Lung (tissue), 12 donors: ENCODE measurements around the gene FLYWCH2. TPM values are rescaled to one million over a fixed set of nuclear protein-coding genes. Genes with fewer than 3 reads are reported as not detected.

Source experiments
- ATAC-seq: fragments of 200-7000 bp; cut with Tn5 transposase; one replicate; pipeline ENCODE4 v1.9.1; 2020; ENCODE audit warnings: moderate number of reproducible peaks; ENCODE audit not compliant: insufficient read depth, low FRiP score
- DNase-seq, 3 donors: peaks; one replicate each; pipeline ENCODE4 v3.0.0-alpha.2; 2013 to 2017
- H3K27ac ChIP-seq, 2 donors: one replicate each; pipeline ENCODE4 v1.5.1; 2013; ENCODE audit warnings: mild to moderate bottlenecking in 2 of 2, moderate library complexity in 2 of 2, control low read depth in 1 of 2, inconsistent platforms in 1 of 2, low read depth in 1 of 2, low read length in 1 of 2
- H3K27me3 ChIP-seq, 3 donors: one replicate each; pipeline ENCODE4 v1.5.1; 2013; ENCODE audit warnings: low read length in 2 of 3; ENCODE audit not compliant: control insufficient read depth in 3 of 3, insufficient read depth in 3 of 3
- H3K36me3 ChIP-seq, 4 donors: one replicate each; pipeline ENCODE4 v1.5.1; 2013; ENCODE audit warnings: low read length in 4 of 4, mild to moderate bottlenecking in 1 of 4, moderate library complexity in 1 of 4; ENCODE audit not compliant: control insufficient read depth in 4 of 4, insufficient read depth in 4 of 4
- H3K4me1 ChIP-seq, 5 donors: one replicate each; pipeline ENCODE4 v1.5.1; 2013; ENCODE audit warnings: low read length in 5 of 5, mild to moderate bottlenecking in 2 of 5, moderate library complexity in 1 of 5; ENCODE audit not compliant: control insufficient read depth in 5 of 5, insufficient read depth in 5 of 5
- H3K4me3 ChIP-seq: one replicate; pipeline ENCODE4 v1.5.1; 2013; ENCODE audit warnings: mild to moderate bottlenecking, control low read depth, moderate library complexity
- H3K9ac ChIP-seq, 2 donors: one replicate each; pipeline ENCODE4 v1.5.1; 2013; ENCODE audit warnings: low read length in 2 of 2, control low read depth in 1 of 2; ENCODE audit not compliant: insufficient read depth in 1 of 2
- H3K9me3 ChIP-seq, 4 donors: one replicate each; pipeline ENCODE4 v1.5.1; 2013; ENCODE audit warnings: low read length in 3 of 4, mild to moderate bottlenecking in 1 of 4, moderate library complexity in 1 of 4; ENCODE audit not compliant: control insufficient read depth in 4 of 4, insufficient read depth in 3 of 4
- WGBS, 2 donors: extraction: QIAGEN DNeasy Blood & Tissue Kit; methylation state at CpG; one replicate each; pipeline ENCODE4 v1.1.7; 2013; 5-methylcytosine and 5-hydroxymethylcytosine counted together
- polyA plus RNA-seq, 2 donors: library from polyadenylated mRNA; stranded (reverse); fragments of 200-250 nt; gene quantifications; one replicate each; pipeline ENCODE4 v1.2.1, GENCODE V29; 2013
- total RNA-seq, 2 donors: library from RNA; depleted of rRNA in 1 of 2; stranded (reverse); fragments of >200 nt in 1 of 2; gene quantifications; one replicate each; pipeline ENCODE4 v1.2.1, GENCODE V29; 2014 to 2021
- TF ChIP-seq, protein P1 (sequence below): IDR thresholded peaks from 2 replicates; pipeline ENCODE4 v1.5.1; 2012; ENCODE audit warnings: mild to moderate bottlenecking; ENCODE audit errors: control extremely low read depth, extremely low read depth
- donor health status: control.
- donor health status: control.
- donor health status: Bipolar disorder and iron deficiency.
- donor health status: healthy.
- donor health status: DM: yes; HTN: yes; CAD: no.

Gene FLYWCH2
- total and polyA plus RNA-seq, 4 donors: 26.7 to 40.6 (median 39.2) TPM

DNA sequence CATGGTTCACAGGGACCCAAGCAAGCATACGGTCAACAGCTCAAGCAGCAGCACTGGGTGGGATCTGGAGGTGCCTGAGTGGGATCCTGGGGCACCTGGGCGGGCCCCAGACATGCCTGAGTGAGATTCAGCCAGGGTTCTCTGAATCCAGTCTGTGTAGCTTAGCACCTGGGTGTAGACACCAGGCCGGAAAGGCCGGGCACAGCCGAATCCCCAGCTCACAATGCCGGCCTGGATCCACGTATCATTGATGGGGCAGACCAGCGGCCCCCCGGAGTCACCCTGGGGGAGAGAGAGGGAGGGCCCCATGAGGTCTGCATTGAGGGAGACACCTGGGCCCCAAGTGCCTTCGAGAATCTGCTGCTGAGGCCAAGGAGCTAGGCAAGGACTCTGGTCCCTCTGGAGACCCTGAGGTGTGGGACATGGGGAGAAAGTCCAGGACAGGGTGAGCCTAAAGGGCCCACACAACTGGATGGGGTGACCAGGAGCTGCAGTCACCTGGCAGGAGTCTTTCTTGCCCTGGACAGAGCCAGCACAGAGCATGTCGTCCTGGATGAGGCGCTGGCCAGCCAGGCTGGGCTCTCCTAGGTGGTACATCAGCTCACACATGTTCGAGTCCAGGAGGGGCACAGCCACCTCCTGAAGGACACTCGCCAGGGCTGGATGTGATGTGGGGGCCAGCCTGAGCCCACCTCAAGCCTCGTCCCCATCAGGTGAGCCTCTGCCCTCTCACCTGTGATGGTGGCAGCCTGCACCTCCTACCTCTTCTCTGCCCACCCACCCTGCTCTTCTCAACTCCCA, 43.2 kb upstream of the FLYWCH2 start:
- no peak overlapping the region for H3K27ac ChIP-seq
- no peaks in the 10 kb centered on the region for H3K9me3 ChIP-seq
- no peak overlapping the region for H3K4me3 ChIP-seq
- peaks cover 0 to 17% (median 0%) of the 10 kb centered on the region in 5 donors for H3K4me1 ChIP-seq
- no peaks in the 10 kb centered on the region for H3K36me3 ChIP-seq
- no peak overlapping the region for H3K9ac ChIP-seq
- DNase-seq: no peak
- no peak for ATAC-seq
- H3K27me3 ChIP-seq: no peaks in the 10 kb centered on the region
- 88 to 90% methylated on average over 15 of the region's 15 CpGs for WGBS, 2 donors
- TF ChIP-seq, protein P1, sequence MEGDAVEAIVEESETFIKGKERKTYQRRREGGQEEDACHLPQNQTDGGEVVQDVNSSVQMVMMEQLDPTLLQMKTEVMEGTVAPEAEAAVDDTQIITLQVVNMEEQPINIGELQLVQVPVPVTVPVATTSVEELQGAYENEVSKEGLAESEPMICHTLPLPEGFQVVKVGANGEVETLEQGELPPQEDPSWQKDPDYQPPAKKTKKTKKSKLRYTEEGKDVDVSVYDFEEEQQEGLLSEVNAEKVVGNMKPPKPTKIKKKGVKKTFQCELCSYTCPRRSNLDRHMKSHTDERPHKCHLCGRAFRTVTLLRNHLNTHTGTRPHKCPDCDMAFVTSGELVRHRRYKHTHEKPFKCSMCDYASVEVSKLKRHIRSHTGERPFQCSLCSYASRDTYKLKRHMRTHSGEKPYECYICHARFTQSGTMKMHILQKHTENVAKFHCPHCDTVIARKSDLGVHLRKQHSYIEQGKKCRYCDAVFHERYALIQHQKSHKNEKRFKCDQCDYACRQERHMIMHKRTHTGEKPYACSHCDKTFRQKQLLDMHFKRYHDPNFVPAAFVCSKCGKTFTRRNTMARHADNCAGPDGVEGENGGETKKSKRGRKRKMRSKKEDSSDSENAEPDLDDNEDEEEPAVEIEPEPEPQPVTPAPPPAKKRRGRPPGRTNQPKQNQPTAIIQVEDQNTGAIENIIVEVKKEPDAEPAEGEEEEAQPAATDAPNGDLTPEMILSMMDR: no peak

DNA sequence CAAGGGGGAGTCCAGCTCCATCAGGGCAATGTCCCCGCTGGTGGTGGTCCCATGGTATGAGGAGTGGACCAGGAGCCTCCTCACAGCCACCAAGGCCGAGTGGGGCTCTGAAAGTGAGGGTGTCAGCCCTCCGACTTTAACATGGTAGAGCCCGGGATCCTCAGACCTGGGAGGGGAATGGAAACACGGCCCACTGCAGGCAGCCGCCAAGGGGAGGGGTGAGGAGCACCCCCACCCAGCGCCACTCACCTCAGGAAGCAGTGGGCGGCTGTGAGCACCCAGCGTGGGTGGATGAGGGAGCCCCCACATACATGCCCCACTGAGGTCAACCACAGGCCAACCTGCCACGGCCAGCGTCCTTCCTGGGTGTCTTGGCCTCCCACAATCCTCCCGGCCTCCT, 42.1 kb upstream of the FLYWCH2 start:
- WGBS, 2 donors: 60 to 75% methylated on average over 12 of the region's 12 CpGs
- no peak for ATAC-seq
- Histone ChIP-seq H3K27ac (no peak overlapping the region), H3K4me3 (no peak overlapping the region), H3K9ac (no peak overlapping the region), H3K9me3 (no peaks in the 10 kb centered on the region), H3K4me1 (peaks cover 0 to 17% (median 0%) of the 10 kb centered on the region in 5 donors), H3K36me3 (no peaks in the 10 kb centered on the region), H3K27me3 (peaks cover 0 to 4% (median 3%) of the 10 kb centered on the region in 3 donors)
- no peak for DNase-seq
- TF ChIP-seq, protein P1: no peak

DNA sequence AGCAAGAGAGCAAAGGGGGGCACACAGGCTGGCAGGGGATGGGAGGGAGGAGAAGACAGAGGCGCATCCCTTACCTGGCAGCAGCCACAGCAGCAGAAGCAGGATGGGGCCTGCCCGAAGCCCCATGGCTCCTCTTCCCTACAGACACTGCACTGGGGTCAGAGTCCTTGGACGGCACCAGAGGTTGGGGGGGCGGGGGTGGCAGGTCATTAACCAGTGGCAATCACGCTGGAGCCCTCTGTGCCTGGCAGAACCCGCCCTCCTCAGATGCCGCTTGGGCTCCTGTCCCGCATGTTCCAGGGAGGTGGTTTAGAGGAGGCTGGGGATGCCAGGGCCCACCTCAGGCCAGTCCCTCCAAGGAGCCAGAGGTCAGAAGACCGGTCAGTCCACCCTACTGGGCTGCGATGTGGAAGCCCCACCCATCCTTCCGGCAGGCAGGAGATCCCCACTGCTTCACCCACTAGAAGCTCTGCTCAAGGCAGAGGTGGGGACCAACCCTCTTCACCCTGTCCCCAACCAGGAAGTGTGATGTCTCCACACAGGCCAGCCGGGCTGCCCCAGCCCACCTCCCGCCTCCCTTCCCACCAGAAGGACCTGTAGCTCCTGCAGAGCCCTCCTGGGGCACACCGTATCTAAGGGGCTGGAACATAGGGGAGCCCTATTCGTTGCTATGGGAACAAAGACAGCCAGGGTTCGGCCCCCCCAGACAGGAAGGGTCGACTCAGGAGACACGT, 41.2 kb upstream of the FLYWCH2 start:
- Histone ChIP-seq H3K9me3 (no peaks in the 10 kb centered on the region), H3K4me1 (peaks cover 0 to 17% (median 0%) of the 10 kb centered on the region in 5 donors), H3K4me3 (no peak overlapping the region), H3K27me3 (peaks cover 0 to 4% (median 3%) of the 10 kb centered on the region in 3 donors), H3K27ac (peak overlapping the region in 1 of 2 donors; percentile 75), H3K36me3 (no peaks in the 10 kb centered on the region), H3K9ac (no peak overlapping the region)
- WGBS, 2 donors: 65 to 79% methylated on average over 18 of the region's 18 CpGs
- DNase-seq (no peak), ATAC-seq (no peak)
- TF ChIP-seq, protein P1: no peak
